Common myeloid progenitor, CD34-positive (primary cell): Measurements from ENCODE around the gene C19orf44.

Source experiments
- CTCF ChIA-PET: fragments of 350-600 bp; sonication (Branson Sonifier 250); formaldehyde crosslinking; loops from one replicate; lab custom pipeline; 2021; ENCODE audit warnings: antibody characterized with exemption; lab: Charles Lee
- POLR2A ChIA-PET: fragments of 350-600 bp; sonication (Branson Sonifier 250); formaldehyde crosslinking; loops from one replicate; lab custom pipeline; 2021; ENCODE audit warnings: antibody characterized with exemption; lab: Charles Lee
- DNase-seq, 3 donors: peaks; one replicate each; pipeline versions ENCODE4 v3.0.0 to v3.0.0-alpha.2; 2013
- H3K27ac ChIP-seq, 2 experiments: 1 replicate in 1 of 2; 2 replicates in 1 of 2; pipeline ENCODE4 v1.7.0; 2013; ENCODE audit warnings: inconsistent platforms in 2 of 2, low read length in 2 of 2, mild to moderate bottlenecking in 2 of 2, low read depth in 1 of 2, moderate library complexity in 1 of 2; ENCODE audit not compliant: severe bottlenecking in 2 of 2, insufficient read depth in 1 of 2, poor library complexity in 1 of 2
- H3K27me3 ChIP-seq, 5 experiments: replicated peaks in 2 of 5; 1 replicate in 3 of 5; 2 replicates in 2 of 5; pipeline versions ENCODE4 v1.6.1 to v1.7.0; 2013; ENCODE audit warnings: low read length in 4 of 5, mild to moderate bottlenecking in 2 of 5, moderate library complexity in 2 of 5, inconsistent platforms in 1 of 5; ENCODE audit not compliant: insufficient read depth in 5 of 5, control insufficient read depth in 4 of 5
- H3K36me3 ChIP-seq, 4 experiments: 1 replicate in 2 of 4; 2 replicates in 2 of 4; pipeline versions ENCODE4 v1.6.1 to v1.7.0; 2013; ENCODE audit warnings: low read length in 3 of 4, control low read depth in 1 of 4, mild to moderate bottlenecking in 1 of 4; ENCODE audit not compliant: control insufficient read depth in 4 of 4, insufficient read depth in 4 of 4
- H3K4me1 ChIP-seq, 4 experiments: 1 replicate in 3 of 4; 2 replicates in 1 of 4; pipeline versions ENCODE4 v1.6.1 to v1.7.1; 2013; ENCODE audit warnings: low read length in 3 of 4, mild to moderate bottlenecking in 3 of 4, control low read depth in 1 of 4, inconsistent platforms in 1 of 4, moderate library complexity in 1 of 4; ENCODE audit not compliant: control insufficient read depth in 4 of 4, insufficient read depth in 4 of 4; ENCODE audit errors: control extremely low read depth in 1 of 4
- H3K4me3 ChIP-seq, 7 experiments: 1 replicate in 4 of 7; 2 replicates in 3 of 7; pipeline versions ENCODE4 v1.5.1 to v1.7.0; 2013; ENCODE audit warnings: mild to moderate bottlenecking in 7 of 7, low read length in 6 of 7, moderate library complexity in 6 of 7, inconsistent platforms in 2 of 7, low read depth in 2 of 7, control low read depth in 1 of 7; ENCODE audit not compliant: insufficient read depth in 4 of 7, control insufficient read depth in 1 of 7; ENCODE audit errors: extremely low read depth in 1 of 7
- H3K9me3 ChIP-seq, 5 experiments: 1 replicate in 4 of 5; 2 replicates in 1 of 5; pipeline versions ENCODE4 v1.6.1 to v1.7.1; 2013; ENCODE audit warnings: low read length in 4 of 5, mild to moderate bottlenecking in 2 of 5, inconsistent platforms in 1 of 5, low read depth in 1 of 5, moderate library complexity in 1 of 5; ENCODE audit not compliant: control insufficient read depth in 4 of 5, insufficient read depth in 2 of 5; ENCODE audit errors: control extremely low read depth in 1 of 5
- WGBS: methylation state at CpG from one replicate; pipeline ENCODE4 v1.1.5; 2013; ENCODE audit not compliant: insufficient coverage; 5-methylcytosine and 5-hydroxymethylcytosine counted together

C19orf44 gene

GRCh38 chr19:16520074-16520973 lies 24.1 kb downstream of the C19orf44 start:
- DNase-seq, result no peak
- Histone ChIP-seq H3K27me3 (no peaks in the 10 kb centered on the region), H3K4me1 (no peaks in the 10 kb centered on the region), H3K4me3 (no peak overlapping the region), H3K36me3 (peaks cover 3 to 85% (median 69%) of the 10 kb centered on the region in 4 experiments), H3K9me3 (no peaks in the 10 kb centered on the region), H3K27ac (no peak overlapping the region)
- WGBS, result 95% methylated on average over 39 of the region's 45 CpGs
- CTCF ChIA-PET, result no interaction called here
- POLR2A ChIA-PET, result no interaction called here

GRCh38 chr19:16520986-16521624 lies 24.9 kb downstream of the C19orf44 start:
- POLR2A ChIA-PET, result no interaction called here
- 96% methylated on average over 14 of the region's 18 CpGs for WGBS
- Histone ChIP-seq H3K4me3 (no peak overlapping the region), H3K27me3 (no peaks in the 10 kb centered on the region), H3K36me3 (peaks cover 5 to 92% (median 71%) of the 10 kb centered on the region in 4 experiments), H3K4me1 (no peaks in the 10 kb centered on the region), H3K9me3 (no peaks in the 10 kb centered on the region), H3K27ac (no peak overlapping the region)
- CTCF ChIA-PET, result interaction anchor here (1.1 kb wide), 1 partner anchor 11 kb away, joined by 3 read pairs; no protein-coding TSS in a partner anchor
- DNase-seq, result no peak

- ChIA-PET CTCF (interaction anchor here (1.1 kb wide), 1 partner anchor 12 kb away, joined by 3 read pairs; no protein-coding TSS in a partner anchor), POLR2A (no interaction called here)
- no peak overlapping the region for H3K27ac ChIP-seq
- no peaks in the 10 kb centered on the region for H3K9me3 ChIP-seq
- no peak for DNase-seq
- no peak overlapping the region for H3K4me3 ChIP-seq
- H3K4me1 ChIP-seq, result no peaks in the 10 kb centered on the region
- H3K36me3 ChIP-seq, result peaks cover 5 to 95% (median 72%) of the 10 kb centered on the region in 4 experiments
- H3K27me3 ChIP-seq, result no peaks in the 10 kb centered on the region
- WGBS, result 93% methylated on average over 7 of the region's 10 CpGs
These were observed 25.6 kb downstream of the C19orf44 start for GRCh38 chr19:16521715-16522289.

GRCh38 chr19:16522559-16523377 lies 26.6 kb downstream of the C19orf44 start:
- no peak overlapping the region for H3K27ac ChIP-seq
- no peaks in the 10 kb centered on the region for H3K9me3 ChIP-seq
- no peak for DNase-seq
- H3K4me1 ChIP-seq, result no peaks in the 10 kb centered on the region
- CTCF ChIA-PET, result no interaction called here
- H3K4me3 ChIP-seq, result no peak overlapping the region
- H3K27me3 ChIP-seq, result no peaks in the 10 kb centered on the region
- peaks cover 6 to 95% (median 73%) of the 10 kb centered on the region in 4 experiments for H3K36me3 ChIP-seq
- POLR2A ChIA-PET, result no interaction called here
- WGBS, result 97% methylated on average over 23 of the region's 25 CpGs

GRCh38 chr19:16524991-16525734 lies 29.0 kb downstream of the C19orf44 start:
- ChIA-PET POLR2A (no interaction called here), CTCF (interaction anchor here (1.6 kb wide), 1 partner anchor 88 kb away, joined by 3 read pairs; no protein-coding TSS in a partner anchor)
- Histone ChIP-seq H3K9me3 (no peaks in the 10 kb centered on the region), H3K36me3 (peaks cover 13 to 93% (median 72%) of the 10 kb centered on the region in 4 experiments), H3K27me3 (no peaks in the 10 kb centered on the region), H3K4me3 (no peak overlapping the region), H3K27ac (no peak overlapping the region), H3K4me1 (no peaks in the 10 kb centered on the region)
- 97% methylated on average over 49 of the region's 54 CpGs for WGBS
- peak in 1 of 3 donors; percentile 16 for DNase-seq

- H3K36me3 ChIP-seq, result peaks cover 13 to 93% (median 72%) of the 10 kb centered on the region in 4 experiments
- POLR2A ChIA-PET, result no interaction called here
These were observed 29.7 kb downstream of the C19orf44 start for GRCh38 chr19:16525751-16526481.

More at GRCh38 chr19:16525751-16526481, 29.7 kb downstream of the C19orf44 start:
- Histone ChIP-seq H3K27ac (no peak overlapping the region), H3K9me3 (no peaks in the 10 kb centered on the region), H3K4me1 (no peaks in the 10 kb centered on the region), H3K4me3 (no peak overlapping the region), H3K27me3 (no peaks in the 10 kb centered on the region)
- no peak for DNase-seq
- 98% methylated on average over 29 of the region's 29 CpGs for WGBS
- CTCF ChIA-PET, result interaction anchor here (1.2 to 1.6 kb wide), 3 partner anchors 41 to 87 kb away, joined by 3 to 4 read pairs (median 4); no protein-coding TSS in a partner anchor
